ENCODE data around the gene PRR12.

PRR12 gene, protein sequence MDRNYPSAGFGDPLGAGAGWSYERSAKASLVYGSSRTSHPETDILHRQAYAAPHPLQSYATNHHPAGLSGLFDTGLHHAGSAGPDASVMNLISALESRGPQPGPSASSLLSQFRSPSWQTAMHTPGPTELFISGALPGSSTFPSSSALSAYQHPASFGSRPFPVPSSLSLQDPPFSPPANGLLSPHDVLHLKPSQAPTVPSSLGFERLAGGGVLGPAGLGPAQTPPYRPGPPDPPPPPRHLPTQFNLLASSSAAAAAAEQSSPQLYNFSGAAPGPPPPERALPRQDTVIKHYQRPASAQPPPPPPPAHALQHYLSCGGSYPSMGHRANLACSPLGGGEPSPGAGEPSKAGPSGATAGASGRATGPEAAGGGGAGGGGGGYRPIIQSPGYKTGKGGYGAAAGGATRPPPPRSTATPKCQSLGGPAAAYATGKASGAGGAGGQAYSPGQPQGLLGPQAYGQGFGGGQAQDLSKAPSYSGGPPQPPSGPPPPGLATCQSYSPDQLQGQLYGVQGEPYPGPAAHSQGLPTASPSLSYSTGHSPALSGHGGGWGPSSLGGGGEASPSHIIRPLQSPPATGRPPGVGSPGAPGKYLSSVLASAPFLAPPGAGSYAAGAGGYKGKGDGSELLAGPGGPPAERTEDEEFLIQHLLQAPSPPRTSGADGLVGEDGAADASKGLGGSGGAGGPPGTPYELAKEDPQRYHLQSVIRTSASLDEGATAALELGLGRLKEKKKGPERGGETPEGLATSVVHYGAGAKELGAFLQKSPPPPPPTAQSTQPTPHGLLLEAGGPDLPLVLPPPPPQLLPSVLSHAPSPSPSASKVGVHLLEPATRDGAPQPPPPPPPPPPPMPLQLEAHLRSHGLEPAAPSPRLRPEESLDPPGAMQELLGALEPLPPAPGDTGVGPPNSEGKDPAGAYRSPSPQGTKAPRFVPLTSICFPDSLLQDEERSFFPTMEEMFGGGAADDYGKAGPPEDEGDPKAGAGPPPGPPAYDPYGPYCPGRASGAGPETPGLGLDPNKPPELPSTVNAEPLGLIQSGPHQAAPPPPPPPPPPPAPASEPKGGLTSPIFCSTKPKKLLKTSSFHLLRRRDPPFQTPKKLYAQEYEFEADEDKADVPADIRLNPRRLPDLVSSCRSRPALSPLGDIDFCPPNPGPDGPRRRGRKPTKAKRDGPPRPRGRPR (N-terminal part only)

DNA sequence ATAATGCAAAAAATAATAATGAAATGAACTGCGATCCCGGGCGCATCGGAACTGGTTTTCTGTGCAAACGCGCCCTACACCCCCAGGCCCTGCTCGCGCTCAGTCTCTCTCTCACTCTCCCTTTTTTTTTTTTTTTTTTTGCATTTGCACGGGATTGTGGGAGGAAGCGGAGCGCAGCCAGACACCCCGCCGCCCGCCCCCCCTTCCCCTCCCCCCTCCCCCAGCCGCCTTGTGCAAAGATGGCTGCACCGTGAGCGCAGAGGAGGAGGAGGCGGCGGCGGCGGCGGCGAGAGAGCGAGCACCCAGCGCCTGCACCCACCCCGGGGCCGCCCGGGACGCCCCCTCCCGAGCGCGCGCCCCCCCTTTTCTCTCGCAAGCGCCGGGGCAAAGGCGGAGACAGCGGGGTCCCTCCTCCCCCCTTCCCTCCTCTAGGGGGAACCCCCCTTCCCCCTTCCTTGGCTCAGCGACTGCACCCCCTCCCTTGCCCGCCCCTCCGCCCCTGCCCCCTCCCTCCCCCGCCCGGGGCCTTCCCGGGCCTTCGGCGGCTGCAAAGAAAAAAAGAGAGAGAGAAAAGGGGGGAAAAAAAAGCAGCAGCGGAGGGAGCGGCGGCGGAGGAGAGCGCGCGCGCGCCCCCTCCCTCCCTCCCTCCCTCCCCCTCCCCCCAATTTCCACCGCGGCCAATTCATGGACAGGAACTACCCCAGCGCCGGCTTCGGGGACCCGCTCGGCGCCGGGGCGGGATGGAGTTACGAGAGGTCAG is at the start of gene PRR12:
Gene PRR12, plus strand, starts transcription at position 212 of the 760 bp plus-strand sequence. Its CDS starts 473 bp downstream, at position 685.
- DNase-seq = peak; percentile 51

DNA sequence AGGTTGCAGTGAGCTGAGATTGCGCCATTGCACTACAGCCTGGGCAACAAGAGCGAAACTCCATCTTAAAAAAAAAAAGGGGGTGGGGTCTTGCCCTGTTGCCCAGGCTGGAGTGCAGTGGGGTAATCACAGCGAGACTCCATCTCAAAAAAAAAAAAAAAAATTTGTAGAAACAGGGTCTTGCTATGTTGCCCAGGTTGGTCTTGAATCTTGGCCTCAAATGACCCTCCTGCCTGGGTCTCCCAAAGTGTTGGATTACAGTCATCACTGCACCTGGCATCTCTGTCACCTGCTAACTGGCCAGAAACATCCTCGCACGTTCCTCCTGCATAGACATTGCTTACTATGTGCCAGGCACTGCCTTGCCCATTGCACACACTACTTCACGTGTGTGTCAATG is 49.1 kb upstream of the PRR12 start:
- no peak for DNase-seq

DNA sequence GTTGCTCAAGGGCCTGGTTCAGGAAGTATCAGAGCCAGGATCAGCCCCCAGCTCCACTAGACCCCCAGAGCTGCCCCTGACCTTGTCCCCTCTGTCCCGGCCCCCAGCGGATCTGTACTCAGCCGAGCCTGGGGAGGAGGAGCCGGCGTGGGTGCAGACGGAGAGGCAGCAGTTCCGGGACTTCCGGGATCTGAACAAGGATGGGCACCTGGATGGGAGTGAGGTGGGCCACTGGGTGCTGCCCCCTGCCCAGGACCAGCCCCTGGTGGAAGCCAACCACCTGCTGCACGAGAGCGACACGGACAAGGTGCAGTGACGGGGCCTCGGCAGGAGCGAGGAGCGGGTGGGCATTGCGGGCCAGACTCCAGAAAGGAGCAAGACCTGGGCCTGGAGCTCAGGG is 48.5 kb upstream of the PRR12 start:
- DNase-seq = no peak

DNA sequence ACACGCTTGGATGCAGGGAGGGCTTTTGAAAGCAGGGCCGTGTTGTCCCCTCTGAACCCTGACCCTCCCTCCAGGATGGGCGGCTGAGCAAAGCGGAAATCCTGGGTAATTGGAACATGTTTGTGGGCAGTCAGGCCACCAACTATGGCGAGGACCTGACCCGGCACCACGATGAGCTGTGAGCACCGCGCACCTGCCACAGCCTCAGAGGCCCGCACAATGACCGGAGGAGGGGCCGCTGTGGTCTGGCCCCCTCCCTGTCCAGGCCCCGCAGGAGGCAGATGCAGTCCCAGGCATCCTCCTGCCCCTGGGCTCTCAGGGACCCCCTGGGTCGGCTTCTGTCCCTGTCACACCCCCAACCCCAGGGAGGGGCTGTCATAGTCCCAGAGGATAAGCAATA is 48.0 kb upstream of the PRR12 start:
- DNase-seq = no peak

DNA sequence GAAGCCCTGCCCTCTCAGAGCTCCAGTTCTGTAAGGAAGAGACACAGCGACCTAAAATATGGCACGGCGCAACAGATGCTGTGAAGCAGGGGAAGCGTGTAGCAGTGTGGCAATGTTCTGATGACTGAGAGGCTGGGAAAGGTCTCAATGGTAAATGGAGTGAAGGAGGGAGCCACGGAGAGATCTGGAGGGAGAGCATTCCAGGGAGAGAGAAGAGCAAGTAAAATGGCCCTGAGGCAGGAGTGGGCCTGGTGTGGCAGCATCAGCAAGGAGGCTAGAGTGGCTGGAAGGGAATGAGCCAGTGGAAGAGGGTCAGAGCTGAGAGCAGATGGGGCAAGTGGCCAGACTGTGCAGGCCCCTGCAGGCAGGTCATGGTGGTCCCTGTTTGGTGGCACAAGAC is 46.8 kb upstream of the PRR12 start:
- DNase-seq = no peak

DNA sequence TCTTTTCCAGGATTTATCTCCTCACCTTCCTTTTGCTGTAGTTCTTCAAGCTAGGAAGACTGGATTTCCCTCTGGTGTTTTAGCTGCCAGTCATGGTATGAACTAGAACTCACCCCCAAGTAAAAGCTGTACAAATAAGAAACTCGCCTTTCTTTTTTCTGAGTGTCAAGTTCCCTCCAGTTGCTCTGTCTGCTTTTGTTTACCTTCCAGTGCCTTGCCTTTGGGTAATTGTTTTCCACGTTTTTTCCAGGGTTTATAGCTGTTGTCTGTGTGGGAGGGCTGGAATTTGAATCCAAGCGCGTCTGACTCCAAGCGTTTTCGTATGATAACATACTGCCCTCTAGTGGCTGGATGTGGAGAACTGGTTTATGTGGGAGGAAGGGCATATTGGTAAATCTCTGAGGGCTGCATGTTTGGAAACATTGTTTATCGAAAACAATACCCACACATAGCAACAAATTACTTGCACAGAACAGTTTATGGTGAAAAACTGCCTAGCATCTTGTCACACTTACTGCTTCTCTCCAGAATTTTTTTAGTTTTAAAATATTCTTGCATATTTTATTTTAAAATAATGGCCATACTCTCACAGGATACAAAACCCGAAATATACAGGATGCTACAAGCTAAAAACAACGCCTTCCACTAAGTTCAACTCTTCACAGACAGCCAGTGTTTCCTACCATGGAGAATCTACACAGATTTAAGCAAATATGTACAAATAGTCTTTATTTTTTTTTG is 44.0 kb upstream of the PRR12 start:
- peak; percentile 85 for DNase-seq

DNA sequence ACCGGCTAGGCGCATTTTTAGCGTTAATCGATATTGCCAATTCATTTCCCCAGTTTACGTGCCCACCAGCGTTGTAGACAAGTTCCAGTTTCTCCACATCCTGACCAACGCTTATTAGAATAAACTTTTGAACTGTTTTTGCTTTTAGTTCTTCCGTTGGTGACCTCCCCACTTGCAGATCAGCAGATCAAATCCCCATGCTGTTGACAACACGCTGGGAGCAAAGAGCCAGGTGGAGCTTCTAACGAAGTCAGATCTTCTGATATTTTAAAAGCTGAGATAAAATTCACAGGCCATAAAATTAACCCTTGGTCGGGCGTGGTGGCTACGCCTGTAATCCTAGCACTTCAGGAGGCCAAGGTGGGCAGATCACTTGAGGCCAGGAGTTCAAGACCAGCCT is 41.9 kb upstream of the PRR12 start:
- DNase-seq = no peak

DNA sequence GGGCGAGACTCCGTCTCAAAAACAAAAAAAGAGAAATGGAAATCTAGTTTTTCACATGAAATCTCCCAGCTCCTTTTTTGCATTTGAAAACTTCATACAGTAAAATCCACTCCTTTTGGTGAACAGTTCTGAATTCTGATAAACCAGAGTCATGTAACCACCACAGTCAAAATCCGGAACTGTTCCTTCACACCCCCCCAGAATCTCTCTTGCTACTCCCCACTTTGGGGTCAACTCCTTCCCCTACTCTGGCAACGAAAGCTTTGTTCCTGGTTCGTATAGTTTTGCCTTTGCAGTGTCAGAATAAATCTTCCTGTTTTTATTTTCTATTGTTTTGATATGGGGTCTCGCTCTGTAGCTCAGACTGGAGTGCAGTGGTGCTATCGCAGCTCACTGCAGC is 39.5 kb upstream of the PRR12 start:
- peak; percentile 22 for DNase-seq

DNA sequence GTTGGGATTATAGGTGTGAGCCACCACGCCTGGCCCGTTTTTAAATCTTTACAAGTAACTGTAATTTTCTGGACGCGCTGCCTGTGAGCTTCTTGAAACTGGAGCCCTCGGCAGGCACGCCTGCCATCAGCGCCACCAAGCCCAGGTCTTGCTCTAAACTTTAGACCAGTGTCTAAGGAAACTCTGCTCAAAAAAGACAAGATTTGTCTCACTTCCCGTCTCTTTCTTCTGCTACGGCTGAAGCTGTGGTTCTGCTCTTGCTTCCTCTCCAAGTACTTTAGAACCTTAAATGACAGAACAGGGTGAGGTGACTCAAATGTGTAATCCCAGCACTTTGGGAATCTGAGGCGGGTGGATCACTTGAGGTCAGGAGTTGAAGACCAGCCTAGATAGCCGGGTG is 38.2 kb upstream of the PRR12 start:
- peak; percentile 68 for DNase-seq

DNA sequence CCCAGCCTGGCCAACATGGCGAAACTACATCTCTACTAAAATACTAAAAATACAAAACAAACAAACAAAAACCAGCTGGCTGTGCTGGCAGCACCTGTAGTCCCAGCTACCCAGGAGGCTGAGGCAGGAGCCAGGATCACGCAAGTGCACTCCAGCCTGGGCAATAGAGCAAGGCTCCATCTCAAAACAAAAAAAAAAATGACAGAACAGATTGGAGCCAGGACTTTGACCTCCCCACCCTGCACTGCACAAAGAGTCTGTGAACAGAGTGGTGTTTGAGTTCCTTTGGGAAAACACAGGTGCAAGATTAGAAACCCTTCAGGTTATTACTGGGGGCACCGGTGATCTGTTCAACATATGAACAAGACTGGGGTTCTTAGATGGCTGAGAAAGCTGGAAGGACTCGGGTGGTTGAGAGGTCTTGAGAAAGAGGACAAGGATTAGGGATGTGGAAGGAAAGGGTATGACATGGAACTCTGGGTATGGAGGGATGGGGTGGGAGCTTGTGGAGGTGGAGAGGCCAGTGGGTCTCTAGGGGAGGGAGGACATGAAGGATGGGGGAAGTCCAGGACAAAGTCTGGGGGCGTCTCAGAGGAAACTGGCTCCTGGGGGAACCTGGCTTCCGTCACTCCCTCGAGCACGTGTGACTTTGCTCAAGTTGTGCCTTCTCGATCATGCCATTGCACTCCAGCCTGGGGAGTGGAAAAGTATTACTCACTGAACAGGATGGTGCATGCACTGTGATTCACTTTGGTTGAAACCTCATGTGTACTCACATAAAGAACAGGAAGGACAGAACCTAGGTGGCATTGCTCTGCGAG is 37.3 kb upstream of the PRR12 start:
- DNase-seq = peak; percentile 51

DNA sequence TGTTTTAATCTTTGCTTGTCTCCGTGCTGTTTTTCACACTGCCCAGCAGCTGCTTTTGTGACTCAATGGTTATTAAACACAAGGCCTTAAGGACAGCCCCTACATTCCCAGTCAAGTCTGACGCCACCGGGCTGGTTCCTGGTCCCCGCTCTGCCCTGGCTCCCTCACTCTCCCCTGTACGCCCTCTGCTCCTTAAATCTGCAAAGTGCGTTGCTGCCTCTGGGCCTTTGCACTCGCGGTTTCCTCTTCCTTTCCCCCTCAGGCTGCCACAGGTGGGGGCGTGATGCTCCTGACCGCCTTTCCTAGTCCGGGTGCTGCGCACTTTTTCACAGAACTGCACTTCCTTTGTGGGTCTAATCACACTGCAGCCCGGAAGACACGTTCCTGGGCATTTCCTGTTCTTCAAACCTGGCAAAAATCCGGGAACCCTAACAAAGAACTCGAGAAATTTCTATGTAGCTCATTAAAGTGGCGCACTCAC is 36.2 kb upstream of the PRR12 start:
- no peak for DNase-seq

DNA sequence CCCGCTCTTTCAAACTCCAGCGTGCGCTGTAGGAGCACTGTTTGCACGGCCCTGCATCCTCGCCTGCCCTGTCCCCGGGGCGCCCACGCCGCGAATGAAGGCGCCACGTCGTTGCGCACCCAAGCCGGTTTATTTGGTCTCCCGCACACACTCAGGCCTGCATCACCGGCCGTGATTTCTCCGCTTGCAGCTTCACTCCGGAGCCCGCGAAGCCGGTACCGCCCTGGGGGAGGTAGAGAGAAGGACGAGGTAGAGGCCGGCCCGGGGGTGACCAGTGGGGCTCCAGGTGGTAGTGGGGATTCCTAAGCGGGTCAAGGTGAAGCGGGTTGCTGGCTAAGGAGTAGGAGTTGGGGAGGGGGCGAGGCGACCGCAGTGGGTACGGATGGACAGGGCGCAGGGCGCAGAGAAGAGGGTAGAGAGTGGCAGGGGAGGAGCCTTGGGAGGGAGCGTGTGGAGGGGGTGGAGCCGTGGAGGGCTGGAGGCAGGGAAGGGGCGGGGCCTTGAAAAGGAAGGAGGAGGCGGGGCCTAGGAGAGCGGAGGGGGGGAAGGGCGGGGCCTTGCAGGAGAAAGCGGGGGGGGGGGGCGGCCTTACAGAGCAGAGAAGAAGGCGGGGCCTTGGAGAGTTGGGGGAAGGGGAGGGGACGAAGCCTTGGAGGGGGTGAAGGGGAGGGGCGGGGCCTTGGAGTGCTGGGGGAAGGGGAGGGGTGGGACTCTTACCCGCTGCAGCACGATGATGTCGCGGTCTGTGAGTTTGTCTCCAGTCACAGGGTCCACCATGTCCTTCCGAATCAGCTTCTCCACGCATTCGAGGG is 35.2 kb upstream of the PRR12 start:
- DNase-seq = peak; percentile 19

DNA sequence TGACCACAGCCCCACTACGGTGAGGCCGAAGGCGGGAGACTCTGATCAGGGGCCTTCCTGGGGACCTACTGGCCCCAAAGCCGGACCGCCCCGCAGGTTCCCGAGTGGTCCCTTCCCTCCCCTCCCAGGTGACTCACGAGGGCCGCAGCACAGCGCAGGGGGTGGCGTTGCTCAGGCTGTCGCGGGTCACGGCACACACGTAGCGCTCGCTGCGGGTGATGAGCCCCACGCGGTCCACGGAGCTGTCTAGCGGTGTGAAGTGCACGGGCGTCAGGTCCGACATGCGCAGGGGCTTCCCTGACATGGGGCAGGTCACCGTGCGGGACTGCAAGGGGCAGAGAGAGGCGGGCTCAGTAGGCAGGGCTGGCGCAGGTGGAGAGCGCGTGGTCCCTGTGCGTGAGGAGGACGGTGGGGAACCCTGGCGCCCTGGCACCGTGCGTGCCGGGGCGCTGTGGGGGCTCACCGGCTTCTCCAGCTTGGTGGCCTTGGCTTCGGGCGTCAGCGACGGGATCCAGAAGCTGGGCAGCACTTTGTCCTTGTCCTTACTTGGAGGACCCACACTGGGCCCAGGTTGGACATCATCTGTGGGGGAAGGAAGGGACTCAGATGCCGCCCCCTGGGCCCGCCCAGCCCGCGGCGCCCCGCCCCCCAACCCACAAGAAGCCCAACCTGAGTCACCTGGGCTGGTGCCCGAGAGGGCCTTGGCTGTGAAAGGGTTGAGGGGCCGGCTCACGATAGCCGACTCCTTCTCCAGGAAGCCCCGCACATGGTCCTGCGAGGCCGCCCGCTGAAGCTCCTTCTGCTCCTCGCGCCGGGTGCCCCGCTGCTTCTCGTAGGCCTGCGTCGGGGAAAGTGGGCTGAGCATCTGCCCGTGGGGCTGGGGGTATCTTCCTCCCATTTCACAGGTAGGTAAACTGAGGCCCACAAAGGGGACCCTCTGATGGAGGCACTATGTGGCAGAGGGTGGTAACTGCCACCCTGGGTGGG is 34.3 kb upstream of the PRR12 start:
- DNase-seq = no peak

DNA sequence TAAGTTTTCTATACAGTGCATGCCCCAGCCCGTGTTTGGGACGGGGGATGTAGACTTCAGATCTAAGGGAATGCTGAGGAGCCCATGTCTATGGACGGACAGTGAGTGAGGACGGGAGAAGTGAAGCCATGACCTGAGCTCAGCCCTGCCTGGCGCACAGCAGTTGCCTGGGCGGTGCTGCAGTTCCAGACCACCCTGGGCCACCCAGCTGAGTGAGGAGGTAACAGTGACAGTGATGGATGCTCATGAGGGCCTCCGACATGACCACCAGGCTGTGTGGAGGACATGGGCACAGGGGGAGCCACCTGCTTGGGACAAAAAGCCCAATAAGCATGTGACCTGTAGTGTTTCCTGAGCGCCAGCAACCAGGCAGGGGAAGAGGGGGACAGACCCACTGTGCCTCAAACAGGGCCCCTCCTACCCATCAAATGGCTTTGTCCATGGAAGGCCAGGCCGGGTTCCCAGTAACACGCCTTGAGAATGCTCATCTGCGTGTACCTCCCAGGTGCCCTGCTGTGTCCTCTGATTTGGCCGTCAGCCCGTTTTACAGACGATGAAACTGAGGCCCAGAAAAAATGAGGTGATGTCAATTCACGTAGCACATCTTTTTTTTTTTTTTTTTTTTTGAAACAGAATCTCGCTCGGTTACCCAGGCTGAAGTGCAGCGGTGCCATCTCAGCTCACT is 33.2 kb upstream of the PRR12 start:
- no peak for DNase-seq

DNA sequence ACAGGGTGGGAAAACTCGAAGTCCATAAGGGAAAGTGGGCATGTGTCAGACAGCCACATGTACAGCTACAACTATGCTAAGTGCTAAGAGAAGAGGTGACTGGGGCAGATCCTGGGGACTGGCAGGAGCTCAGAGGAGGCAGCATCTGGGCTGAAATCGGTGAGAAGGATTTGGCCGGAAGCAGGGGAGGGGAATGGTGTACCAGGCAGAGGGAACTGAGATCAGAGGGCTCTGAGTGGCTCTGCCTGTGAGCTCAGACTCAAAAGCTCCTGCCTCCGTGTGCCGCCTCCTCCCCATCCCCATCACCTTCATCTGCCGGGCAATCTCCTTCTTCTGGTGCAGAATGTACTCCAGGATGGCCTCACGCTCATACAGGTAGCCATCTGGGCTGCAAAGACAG is 32.4 kb upstream of the PRR12 start:
- DNase-seq = no peak

DNA sequence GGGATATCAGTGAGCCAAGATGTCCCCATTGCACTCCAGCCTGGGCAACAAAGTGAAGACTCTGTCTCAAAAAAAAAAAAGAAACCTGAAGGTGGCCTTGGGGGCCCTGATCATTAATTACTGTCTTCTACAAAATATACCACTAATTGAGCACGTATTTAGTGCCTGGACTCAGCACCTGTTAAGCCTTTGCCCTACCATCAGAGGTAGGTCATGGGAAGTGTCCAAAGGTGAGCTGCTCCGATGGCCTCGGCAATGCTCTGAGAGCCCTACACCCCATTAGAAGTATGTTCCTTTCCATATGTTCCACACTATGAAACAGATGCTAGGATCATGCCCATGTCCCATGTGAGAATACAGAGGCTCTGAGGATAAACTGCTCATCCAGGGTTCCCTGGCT is 31.5 kb upstream of the PRR12 start:
- no peak for DNase-seq

DNA sequence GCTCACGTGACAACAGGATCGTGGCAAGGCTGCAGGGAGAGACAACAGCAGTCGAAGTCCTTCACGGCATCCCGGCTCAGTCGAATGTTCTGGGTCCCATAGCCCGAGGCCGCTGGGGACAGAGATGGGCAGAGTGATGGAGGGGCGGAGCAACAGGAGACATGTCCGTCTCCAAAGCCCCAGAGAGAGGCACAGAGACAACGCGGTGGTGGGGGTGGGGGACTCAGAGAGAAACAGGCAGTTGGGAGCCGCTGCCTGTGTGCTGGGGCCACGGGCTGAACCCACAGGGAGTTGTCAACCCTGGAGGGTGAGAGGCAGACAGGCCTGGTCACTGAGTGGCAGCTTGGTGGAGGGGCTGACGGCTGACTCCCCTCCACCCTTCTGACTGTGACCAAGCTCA is 31.1 kb upstream of the PRR12 start:
- DNase-seq = no peak

DNA sequence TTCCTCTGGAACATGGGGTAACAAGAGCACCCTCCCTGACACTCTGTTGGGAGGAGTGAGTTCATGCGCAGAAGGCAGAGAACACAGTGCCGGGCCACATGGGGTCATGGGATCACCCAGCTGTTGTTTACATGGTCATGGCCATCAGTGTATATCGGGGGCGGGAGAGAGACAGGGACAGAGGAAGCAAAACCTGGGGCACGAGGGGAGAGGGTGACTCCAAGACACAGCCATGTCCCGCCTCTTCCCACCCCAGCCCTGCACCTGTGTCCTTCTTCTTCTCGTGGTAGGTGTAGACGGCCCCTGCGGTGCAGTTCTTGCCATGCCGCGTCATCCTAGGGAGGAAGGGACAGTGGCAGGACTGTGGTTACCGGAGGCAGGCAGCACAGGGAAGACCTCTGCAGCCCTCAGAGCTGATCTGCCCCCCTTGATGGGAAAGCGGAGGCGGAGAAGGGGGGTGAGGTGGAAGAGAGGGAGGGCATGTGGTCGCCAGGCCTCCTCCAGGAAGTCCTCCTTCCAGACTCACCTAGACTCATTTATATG is 30.6 kb upstream of the PRR12 start:
- DNase-seq = peak; percentile 52

Measured in inflammatory macrophage treated with lipopolysaccharide for 4 hours (primary cell).